Muscle of leg (tissue), 11 donors: Measurements from ENCODE around the gene ATP8B4. TPM values are rescaled to one million over a fixed set of nuclear protein-coding genes. Genes with fewer than 3 reads are reported as not detected.

Experiments used
- DNase-seq: peaks from one replicate; pipeline ENCODE4 v3.0.0; 2013
- H3K27ac ChIP-seq: one replicate; pipeline ENCODE4 v1.5.1; 2013; ENCODE audit warnings: mild to moderate bottlenecking, low read length, control low read depth
- H3K27me3 ChIP-seq: one replicate; pipeline ENCODE4 v1.6.1; 2013; ENCODE audit warnings: low read length; ENCODE audit not compliant: control insufficient read depth, insufficient read depth
- H3K36me3 ChIP-seq: one replicate; pipeline ENCODE4 v1.6.1; 2013; ENCODE audit warnings: low read length; ENCODE audit not compliant: control insufficient read depth, insufficient read depth
- H3K4me1 ChIP-seq: one replicate; pipeline ENCODE4 v1.6.1; 2013; ENCODE audit warnings: low read length; ENCODE audit not compliant: control insufficient read depth, insufficient read depth
- H3K4me3 ChIP-seq: one replicate; pipeline ENCODE4 v1.5.1; 2013; ENCODE audit warnings: low read length, control low read depth
- H3K9me3 ChIP-seq: replicated peaks from 2 replicates; pipeline ENCODE4 v1.6.1; 2013; ENCODE audit warnings: low read depth, low read length; ENCODE audit not compliant: control insufficient read depth
- WGBS: methylation state at CpG from one replicate; pipeline ENCODE4 v1.1.5; 2013; ENCODE audit warnings: missing lambda C conversion rate; ENCODE audit not compliant: insufficient coverage; 5-methylcytosine and 5-hydroxymethylcytosine counted together
- polyA plus RNA-seq, 8 donors: library from polyadenylated mRNA; unstranded; fragments of 120-200 nt; gene quantifications; one replicate each; pipeline versions ENCODE4 v1.2.1 to v1.2.3, GENCODE V29; 2013; ENCODE audit warnings: inconsistent platforms in 1 of 8, low replicate concordance in 1 of 8; ENCODE audit not compliant: insufficient read length in 8 of 8, insufficient read depth in 1 of 8
- total RNA-seq: library from RNA; stranded (reverse); fragments of 120-200 nt; gene quantifications from one replicate; pipeline ENCODE4 v1.2.4, GENCODE V29; 2013

ATP8B4 gene
- total and polyA plus RNA-seq, 9 donors: 2.6 to 5.2 (median 3.6) TPM

DNA sequence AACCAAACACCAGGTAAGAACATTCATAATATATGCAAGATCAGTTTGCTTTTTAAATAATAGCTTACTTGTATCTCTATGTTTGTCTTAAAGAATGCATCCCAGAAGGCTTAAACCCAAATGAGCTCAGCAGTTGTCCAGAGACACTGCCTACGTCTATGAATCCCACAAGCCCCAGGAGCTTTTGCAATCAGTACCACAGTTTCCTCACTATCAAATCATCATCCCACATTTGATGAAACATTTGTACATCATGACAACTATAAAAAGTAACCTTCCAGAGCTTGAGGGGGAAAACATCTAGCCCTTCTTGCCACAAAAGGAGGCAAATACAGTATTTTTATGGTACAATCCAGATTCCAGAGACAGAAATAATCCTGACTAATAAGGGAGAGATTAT, 63.7 kb downstream of the ATP8B4 start:
- no CpG with 5 or more reads among the region's 1 CpG for WGBS
- DNase-seq: no peak
- no peaks in the 10 kb centered on the region for H3K36me3 ChIP-seq
- no peaks in the 10 kb centered on the region for H3K27me3 ChIP-seq
- H3K9me3 ChIP-seq: no peaks in the 10 kb centered on the region
- peaks cover 2% of the 10 kb centered on the region for H3K4me1 ChIP-seq
- H3K4me3 ChIP-seq: no peak overlapping the region
- peak overlapping the region; percentile 56 for H3K27ac ChIP-seq

- no peaks in the 10 kb centered on the region for H3K27me3 ChIP-seq
- WGBS: 23% methylated on average over 1 of the region's 3 CpGs
- H3K4me1 ChIP-seq: peaks cover 2% of the 10 kb centered on the region
- H3K27ac ChIP-seq: no peak overlapping the region
- DNase-seq: peak; percentile 43
- no peak overlapping the region for H3K4me3 ChIP-seq
- H3K9me3 ChIP-seq: no peaks in the 10 kb centered on the region
- H3K36me3 ChIP-seq: no peaks in the 10 kb centered on the region
Observed at GRCh38 chr15:50053055-50053856, 65.8 kb downstream of the ATP8B4 start.

DNA sequence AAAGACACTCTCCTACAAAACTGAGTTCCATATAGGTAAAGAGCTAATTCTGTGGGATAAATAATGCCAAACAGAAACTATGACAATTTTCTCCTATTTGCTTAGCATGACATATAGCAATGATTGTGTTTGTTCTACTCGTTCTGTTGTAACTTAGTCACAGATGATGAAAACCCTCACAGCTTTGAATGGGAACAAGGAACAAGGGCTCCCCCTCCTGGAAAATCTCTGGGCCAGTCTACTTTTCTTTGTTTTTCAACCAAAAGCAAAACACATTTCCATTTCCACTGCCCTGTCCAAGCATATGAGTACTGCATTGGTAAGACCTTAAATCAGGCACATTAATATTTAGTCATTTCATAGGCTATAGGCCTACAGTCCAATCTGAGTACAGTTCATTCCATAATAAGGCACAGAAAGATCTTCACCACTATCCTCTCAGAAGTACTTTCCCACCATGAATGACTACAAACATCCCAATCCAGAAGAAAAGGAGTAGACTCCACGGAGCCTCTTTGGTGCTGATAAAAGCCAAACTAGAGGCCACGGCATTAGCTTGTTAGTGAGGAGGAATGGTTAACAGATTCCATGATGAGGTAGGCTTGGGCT, 67.1 kb downstream of the ATP8B4 start:
- no peak overlapping the region for H3K4me3 ChIP-seq
- no peak overlapping the region for H3K27ac ChIP-seq
- no peaks in the 10 kb centered on the region for H3K9me3 ChIP-seq
- H3K4me1 ChIP-seq: no peaks in the 10 kb centered on the region
- no peaks in the 10 kb centered on the region for H3K36me3 ChIP-seq
- WGBS: 55% methylated on average over 2 of the region's 3 CpGs
- DNase-seq: peak; percentile 92
- H3K27me3 ChIP-seq: no peaks in the 10 kb centered on the region

- no peak for DNase-seq
- Histone ChIP-seq H3K36me3 (no peaks in the 10 kb centered on the region), H3K9me3 (no peaks in the 10 kb centered on the region), H3K27ac (no peak overlapping the region), H3K4me3 (no peak overlapping the region), H3K27me3 (no peaks in the 10 kb centered on the region), H3K4me1 (no peaks in the 10 kb centered on the region)
- 100% methylated on average over 1 of the region's 5 CpGs for WGBS
Observed at GRCh38 chr15:50050986-50051743, 67.9 kb downstream of the ATP8B4 start.

DNA sequence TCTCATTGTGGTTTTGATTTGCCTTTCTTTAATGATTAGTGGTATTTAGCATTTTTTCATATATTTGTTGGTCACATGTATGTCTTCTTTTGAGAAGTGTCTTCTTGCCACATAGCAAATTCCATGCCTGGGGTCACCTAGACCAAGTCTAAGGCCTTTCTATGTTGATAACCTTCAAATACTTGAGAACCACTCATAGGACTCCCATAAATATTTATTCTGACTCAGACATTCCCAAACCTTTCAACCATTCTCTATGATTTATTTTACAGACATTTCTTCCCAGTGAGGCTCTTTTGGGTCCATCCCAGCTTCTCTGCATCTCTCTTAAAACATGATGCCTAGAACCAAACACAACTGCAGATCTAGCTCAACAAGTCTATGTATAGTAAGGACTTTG, 69.2 kb downstream of the ATP8B4 start:
- Histone ChIP-seq H3K9me3 (no peaks in the 10 kb centered on the region), H3K4me1 (no peaks in the 10 kb centered on the region), H3K27ac (no peak overlapping the region), H3K27me3 (no peaks in the 10 kb centered on the region), H3K4me3 (no peak overlapping the region), H3K36me3 (no peaks in the 10 kb centered on the region)
- DNase-seq: no peak

- Histone ChIP-seq H3K36me3 (no peaks in the 10 kb centered on the region), H3K4me3 (no peak overlapping the region), H3K4me1 (no peaks in the 10 kb centered on the region), H3K9me3 (no peaks in the 10 kb centered on the region), H3K27me3 (no peaks in the 10 kb centered on the region), H3K27ac (no peak overlapping the region)
- no CpG with 5 or more reads among the region's 2 CpGs for WGBS
- no peak for DNase-seq
Observed at GRCh38 chr15:50046867-50047266, 72.2 kb downstream of the ATP8B4 start.

DNA sequence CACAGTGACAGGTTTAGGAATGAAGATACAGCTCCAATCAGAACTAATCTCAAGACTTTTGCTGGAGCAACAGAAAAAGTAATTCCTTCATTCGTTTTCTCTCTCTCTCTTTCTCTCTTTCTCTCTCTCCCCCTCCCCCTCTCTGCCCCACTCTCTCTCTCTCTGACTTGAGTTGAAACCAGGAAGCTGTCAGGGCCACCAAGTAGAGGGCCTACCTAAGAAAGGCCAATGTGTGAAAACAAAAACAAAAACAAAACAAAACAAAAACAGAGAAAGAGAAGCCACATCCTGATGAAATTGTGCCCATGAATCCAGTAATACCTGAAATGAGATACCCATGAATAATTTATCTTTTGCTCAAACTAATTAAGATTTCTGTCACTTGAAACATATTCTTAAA, 72.9 kb downstream of the ATP8B4 start:
- Histone ChIP-seq H3K4me1 (no peaks in the 10 kb centered on the region), H3K4me3 (no peak overlapping the region), H3K27me3 (no peaks in the 10 kb centered on the region), H3K9me3 (no peaks in the 10 kb centered on the region), H3K27ac (no peak overlapping the region), H3K36me3 (no peaks in the 10 kb centered on the region)
- 88% methylated on average over 1 of the region's 1 CpG for WGBS
- no peak for DNase-seq

DNA sequence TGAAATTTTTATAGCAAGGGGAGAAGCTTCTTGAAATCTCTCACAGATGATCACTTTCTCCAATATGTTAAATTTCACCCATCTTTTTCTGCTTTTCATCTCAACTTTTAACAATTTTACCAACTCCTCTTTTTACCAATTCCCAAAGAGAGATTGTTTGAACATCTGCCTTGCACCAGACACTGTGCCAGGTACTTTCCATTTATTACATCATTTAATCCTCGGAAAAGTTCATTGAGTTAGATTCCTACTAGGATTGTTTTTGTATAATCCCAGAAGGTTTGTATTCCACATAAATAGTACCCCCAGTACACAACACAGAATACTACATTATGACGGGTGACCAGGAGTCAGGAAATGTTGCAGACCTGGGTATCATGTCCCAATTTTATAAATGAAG, 74.1 kb downstream of the ATP8B4 start:
- no peaks in the 10 kb centered on the region for H3K36me3 ChIP-seq
- H3K4me3 ChIP-seq: no peak overlapping the region
- H3K27ac ChIP-seq: no peak overlapping the region
- H3K4me1 ChIP-seq: no peaks in the 10 kb centered on the region
- no peaks in the 10 kb centered on the region for H3K27me3 ChIP-seq
- H3K9me3 ChIP-seq: no peaks in the 10 kb centered on the region
- WGBS: no CpG with 5 or more reads among the region's 2 CpGs
- DNase-seq: no peak

DNA sequence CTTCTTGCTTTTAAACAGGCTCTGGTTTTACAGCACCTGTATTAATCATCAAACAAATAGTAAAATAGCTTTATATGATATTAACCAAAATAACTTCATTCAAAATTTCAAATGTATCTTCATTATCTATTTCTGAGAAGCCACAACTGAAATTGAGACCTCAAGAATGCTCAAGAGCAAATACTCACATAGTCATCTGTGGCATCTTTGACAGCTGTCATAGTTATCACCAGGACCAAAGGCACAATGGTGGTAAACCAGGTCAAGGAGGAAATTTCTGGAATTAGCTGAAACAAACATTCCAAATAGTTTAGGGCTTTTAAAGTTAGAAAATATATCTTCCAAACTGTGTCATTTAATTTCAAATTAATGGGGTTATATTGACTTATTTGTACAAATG, 74.6 kb downstream of the ATP8B4 start:
- no peak for DNase-seq
- no peaks in the 10 kb centered on the region for H3K27me3 ChIP-seq
- no peak overlapping the region for H3K4me3 ChIP-seq
- no peaks in the 10 kb centered on the region for H3K4me1 ChIP-seq
- no peaks in the 10 kb centered on the region for H3K36me3 ChIP-seq
- H3K27ac ChIP-seq: no peak overlapping the region
- no peaks in the 10 kb centered on the region for H3K9me3 ChIP-seq

- no peaks in the 10 kb centered on the region for H3K27me3 ChIP-seq
- no peaks in the 10 kb centered on the region for H3K4me1 ChIP-seq
- DNase-seq: no peak
- no peaks in the 10 kb centered on the region for H3K36me3 ChIP-seq
- no peak overlapping the region for H3K27ac ChIP-seq
- no peaks in the 10 kb centered on the region for H3K9me3 ChIP-seq
- WGBS: no CpG with 5 or more reads among the region's 2 CpGs
- H3K4me3 ChIP-seq: no peak overlapping the region
Observed at GRCh38 chr15:50042775-50043174, 76.3 kb downstream of the ATP8B4 start.
